ENCODE measurements around the gene USF3. TPM values are rescaled to one million over a fixed set of nuclear protein-coding genes. Genes with fewer than 3 reads are reported as not detected.

Gene USF3
- total and polyA plus RNA-seq, 9 of the 15 experiments (the other 6 are each of a cell fraction or from before 2014, with no cell fraction given): 1.4 to 6.9 (median 3.1) TPM

DNA sequence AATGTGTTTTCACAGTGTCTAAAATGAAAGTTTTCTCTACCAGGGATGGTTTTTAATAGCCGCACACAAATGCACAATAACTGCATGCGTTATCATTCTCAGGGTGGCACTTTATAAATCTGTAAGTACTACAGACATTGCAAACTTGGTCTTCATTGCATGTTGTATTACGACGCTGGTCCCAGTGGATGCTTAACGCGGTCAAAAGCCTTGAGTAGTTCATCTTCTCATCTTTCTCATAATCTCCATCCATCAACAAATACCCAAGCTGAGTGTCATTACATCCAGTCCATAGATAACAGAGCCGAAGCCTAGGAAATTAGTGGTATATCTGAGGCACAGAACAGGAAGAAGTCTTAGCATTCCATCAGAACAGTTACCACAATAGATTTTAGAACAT is 72.6 kb downstream of the USF3 start:
- H2AFZ ChIP-seq (ENCODE audit: low read depth, low read length): no peak overlapping the region
- CTCF ChIA-PET (ENCODE audit: low intra/inter-chr PET ratio): interaction anchor here (1.1 kb wide), 1 partner anchor 572 kb away, joined by 3 read pairs; no protein-coding TSS in a partner anchor

More for the DNA sequence above, 72.6 kb downstream of the USF3 start:
- no peak overlapping the region for H3K4me2 ChIP-seq (ENCODE audit: insufficient read depth, low read length)
- H3K9ac ChIP-seq (ENCODE audit: insufficient read depth in 1 of 2, low read depth in 2 of 2, low read length in 2 of 2): no peak overlapping the region
- H4K20me1 ChIP-seq (replicated peaks; ENCODE audit: control insufficient read depth, insufficient read depth, low read length): no peaks in the 10 kb centered on the region
- TF ChIP-seq MYNN (IDR thresholded peaks at IDR 0.05) (no peak), MYNN (CRISPR knock-in tag; IDR thresholded peaks at IDR 0.05) (no peak), TEAD1 (CRISPR knock-in tag; IDR thresholded peaks at IDR 0.05) (no peak), GABPB2 (CRISPR knock-in tag; conservative IDR thresholded peaks at IDR 0.05) (no peak), U2AF2 (optimal IDR thresholded peaks at IDR 0.05; ENCODE audit: low read depth, low read length) (no peak), ZNF695 (CRISPR knock-in tag; IDR thresholded peaks at IDR 0.05) (no peak), BCOR (IDR thresholded peaks at IDR 0.05) (no peak), NUFIP1 (IDR thresholded peaks at IDR 0.05; ENCODE audit: partially characterized antibody) (no peak), PCBP1 (IDR thresholded peaks at IDR 0.05; ENCODE audit: low read depth, low read length, poor library complexity, severe bottlenecking) (no peak), ZNF133 (CRISPR knock-in tag; IDR thresholded peaks at IDR 0.05) (no peak), GTF2A2 (tag; IDR thresholded peaks at IDR 0.05) (no peak), NFE2L1 (tag; IDR thresholded peaks at IDR 0.05; ENCODE audit: borderline replicate concordance, low read depth) (no peak)
- TF ChIP-seq, protein P1, sequence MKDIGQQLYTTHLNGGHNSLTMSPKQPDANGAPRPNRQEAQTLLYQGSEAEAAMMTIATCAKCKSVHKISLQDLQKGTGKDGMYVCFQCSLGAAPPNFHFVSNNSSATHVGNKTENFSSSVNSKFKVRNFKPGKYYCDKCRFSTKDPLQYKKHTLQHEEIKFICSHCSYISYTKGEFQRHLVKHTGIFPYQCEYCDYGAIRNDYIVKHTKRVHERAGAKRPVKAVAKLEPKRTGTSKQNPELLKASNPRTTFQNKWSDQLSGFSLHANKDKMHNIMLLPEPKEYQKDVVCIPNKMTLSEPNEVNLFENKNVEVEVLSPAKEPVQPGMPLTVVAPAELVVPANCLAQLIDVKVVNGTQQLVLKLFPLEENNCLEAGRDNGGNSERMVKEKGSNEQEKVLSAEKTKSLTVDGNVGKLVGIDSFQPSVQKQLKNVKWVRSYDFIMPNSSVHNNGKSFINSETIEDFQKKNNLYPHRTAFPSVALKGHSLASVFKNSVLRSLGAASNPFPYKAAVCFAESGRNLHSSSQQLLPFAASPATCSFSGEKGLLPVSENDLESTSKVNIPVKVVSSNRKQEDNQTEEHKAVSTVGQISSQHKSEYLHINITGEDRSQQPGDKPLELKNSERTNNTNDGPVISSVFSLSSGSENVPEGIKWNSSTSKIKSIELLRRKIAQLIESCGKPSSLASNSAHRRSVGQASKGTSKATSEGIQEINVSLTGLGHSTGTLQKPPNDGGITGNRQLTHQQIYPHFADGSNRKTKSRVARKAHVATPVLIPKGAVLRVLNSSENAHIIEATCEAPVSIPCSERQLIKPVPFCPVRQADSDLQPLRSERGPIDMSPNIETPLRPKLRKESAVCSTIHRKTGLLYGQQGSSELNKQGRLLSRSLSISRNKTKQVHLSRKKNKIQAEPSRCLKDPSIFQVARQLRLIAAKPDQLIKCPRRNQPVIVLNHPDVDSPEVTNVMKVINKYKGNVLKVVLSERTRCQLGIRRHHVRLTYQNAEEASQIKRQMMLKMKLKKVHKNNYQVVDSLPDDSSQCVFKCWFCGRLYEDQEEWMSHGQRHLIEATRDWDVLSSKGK (CRISPR knock-in tag; IDR thresholded peaks at IDR 0.05): no peak
- DNase-seq (ENCODE audit: extremely low read depth in 1 of 4, low spot score in 3 of 4): no peak
- no peak for FAIRE-seq
- no peaks in the 10 kb centered on the region for H3K9me3 ChIP-seq (replicated peaks; ENCODE audit: control insufficient read depth, insufficient read depth, low read depth, low read length)
- H3K27me3 ChIP-seq (ENCODE audit: control insufficient read depth in 2 of 2, insufficient read depth in 2 of 2, low read length in 2 of 2): peaks cover 0 to 20% of the 10 kb centered on the region in 2 experiments; a peak in 2 of 5 replicates
- ATAC-seq: no peak
- in situ Hi-C loops (cut with MboI): loop anchor here (25.0 kb wide), 1 partner anchor 562 kb away; no protein-coding TSS in a partner anchor
- no peaks in the 10 kb centered on the region for H3K36me3 ChIP-seq (ENCODE audit: control insufficient read depth, insufficient read depth, low read length)
- WGBS (ENCODE audit: insufficient coverage, low coverage, missing lambda C conversion rate): 0% methylated on average over 7 of the region's 7 CpGs
- POLR2A ChIA-PET: no interaction called here
- H3K79me2 ChIP-seq (ENCODE audit: control insufficient read depth, insufficient read depth, low read length): no peaks in the 10 kb centered on the region
- intact Hi-C loops (cut with micrococcal nuclease): loop anchor here (10.0 kb wide), 2 partner anchors 271 to 569 kb away; no protein-coding TSS in a partner anchor
- no peak overlapping the region for H3K4me3 ChIP-seq
- H3K9me1 ChIP-seq (ENCODE audit: control insufficient read depth, insufficient read depth, low read length): no peaks in the 10 kb centered on the region
- no peaks in the 10 kb centered on the region for H3K4me1 ChIP-seq (replicated peaks in 1 of 2; ENCODE audit: control insufficient read depth in 2 of 2, insufficient read depth in 2 of 2, low read length in 2 of 2)
- H3K27ac ChIP-seq (ENCODE audit: extremely low read depth, low read depth, low read length): no peak overlapping the region
- BruUV-seq (replicated peaks): no TSS peak
